ENCODE data around the gene RTTN.

DNA sequence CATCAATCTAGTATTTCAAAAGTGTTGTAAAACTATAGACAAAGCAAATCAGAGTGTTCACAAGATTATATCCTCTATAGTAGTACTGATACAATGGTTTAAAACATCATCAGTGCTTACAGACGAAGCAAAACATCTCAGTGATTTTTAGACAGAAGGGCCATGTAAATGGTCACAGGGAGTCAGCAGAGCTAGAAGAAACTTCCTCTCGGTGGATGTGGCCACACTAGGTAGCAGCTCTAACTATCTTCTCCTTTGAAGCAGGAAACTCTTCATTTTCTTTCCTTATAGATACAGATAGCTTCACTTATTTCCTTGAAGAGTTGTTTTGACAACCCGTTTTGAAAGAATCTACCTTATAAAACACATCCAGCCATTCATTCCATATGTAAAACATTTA, 177.4 kb downstream of the RTTN start:
- TF ChIP-seq, protein P1, sequence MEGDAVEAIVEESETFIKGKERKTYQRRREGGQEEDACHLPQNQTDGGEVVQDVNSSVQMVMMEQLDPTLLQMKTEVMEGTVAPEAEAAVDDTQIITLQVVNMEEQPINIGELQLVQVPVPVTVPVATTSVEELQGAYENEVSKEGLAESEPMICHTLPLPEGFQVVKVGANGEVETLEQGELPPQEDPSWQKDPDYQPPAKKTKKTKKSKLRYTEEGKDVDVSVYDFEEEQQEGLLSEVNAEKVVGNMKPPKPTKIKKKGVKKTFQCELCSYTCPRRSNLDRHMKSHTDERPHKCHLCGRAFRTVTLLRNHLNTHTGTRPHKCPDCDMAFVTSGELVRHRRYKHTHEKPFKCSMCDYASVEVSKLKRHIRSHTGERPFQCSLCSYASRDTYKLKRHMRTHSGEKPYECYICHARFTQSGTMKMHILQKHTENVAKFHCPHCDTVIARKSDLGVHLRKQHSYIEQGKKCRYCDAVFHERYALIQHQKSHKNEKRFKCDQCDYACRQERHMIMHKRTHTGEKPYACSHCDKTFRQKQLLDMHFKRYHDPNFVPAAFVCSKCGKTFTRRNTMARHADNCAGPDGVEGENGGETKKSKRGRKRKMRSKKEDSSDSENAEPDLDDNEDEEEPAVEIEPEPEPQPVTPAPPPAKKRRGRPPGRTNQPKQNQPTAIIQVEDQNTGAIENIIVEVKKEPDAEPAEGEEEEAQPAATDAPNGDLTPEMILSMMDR (conservative IDR thresholded peaks at IDR 0.05; ENCODE audit: low read length) = no peak
- TF ChIP-seq EZH2phosphoT487 (IDR thresholded peaks at IDR 0.05; ENCODE audit: borderline replicate concordance) = no peak
